ENCODE results near the gene PRKG1. TPM values are rescaled to one million over a fixed set of nuclear protein-coding genes. Genes with fewer than 3 reads are reported as not detected.

The PRKG1 gene
- total and polyA plus RNA-seq, 2 donors from 2014 or later: 3.6 to 14.8 TPM

DNA sequence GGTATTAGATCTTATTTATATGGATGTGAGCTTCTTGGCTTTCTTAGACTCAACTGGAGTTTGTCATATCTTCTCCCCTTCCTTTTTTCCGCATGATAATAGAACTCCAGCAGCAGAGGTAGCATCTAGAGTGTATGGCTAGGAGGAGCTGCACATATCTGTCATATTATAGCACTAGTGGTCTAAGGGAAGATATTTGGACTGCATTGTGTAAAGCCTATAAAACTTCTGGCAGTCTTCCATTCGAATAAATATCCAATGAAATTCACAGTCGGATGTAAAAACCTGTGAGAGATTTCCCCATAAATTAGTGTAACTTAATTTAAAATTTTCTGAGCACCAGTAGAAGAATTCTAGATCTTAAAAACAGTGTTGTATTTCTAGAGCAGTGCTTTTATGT, 123.9 kb downstream of the PRKG1 start:
- H3K4me3 ChIP-seq (ENCODE audit: low read length in 3 of 3): no peak overlapping the region
- H3K27me3 ChIP-seq (ENCODE audit: control insufficient read depth, insufficient read depth, low read length): no peaks in the 10 kb centered on the region
- no peaks in the 10 kb centered on the region for H3K4me1 ChIP-seq (ENCODE audit: control insufficient read depth in 2 of 3, insufficient read depth in 2 of 3, low read depth in 1 of 3, low read length in 3 of 3)
- H3K9ac ChIP-seq (ENCODE audit: low read length in 3 of 3): no peak overlapping the region
- FAIRE-seq: no peak
- H3K9me3 ChIP-seq (ENCODE audit: control insufficient read depth in 2 of 3, insufficient read depth in 1 of 3, low read length in 3 of 3): no peaks in the 10 kb centered on the region
- no peak overlapping the region for H3K27ac ChIP-seq (ENCODE audit: low read depth in 2 of 2, low read length in 2 of 2)
- H3K36me3 ChIP-seq (ENCODE audit: control insufficient read depth in 2 of 3, insufficient read depth in 3 of 3, low read length in 3 of 3): no peaks in the 10 kb centered on the region
- DNase-seq: no peak
- intact Hi-C loops (cut with DNase I): no loop called here
- TF ChIP-seq, protein P1, sequence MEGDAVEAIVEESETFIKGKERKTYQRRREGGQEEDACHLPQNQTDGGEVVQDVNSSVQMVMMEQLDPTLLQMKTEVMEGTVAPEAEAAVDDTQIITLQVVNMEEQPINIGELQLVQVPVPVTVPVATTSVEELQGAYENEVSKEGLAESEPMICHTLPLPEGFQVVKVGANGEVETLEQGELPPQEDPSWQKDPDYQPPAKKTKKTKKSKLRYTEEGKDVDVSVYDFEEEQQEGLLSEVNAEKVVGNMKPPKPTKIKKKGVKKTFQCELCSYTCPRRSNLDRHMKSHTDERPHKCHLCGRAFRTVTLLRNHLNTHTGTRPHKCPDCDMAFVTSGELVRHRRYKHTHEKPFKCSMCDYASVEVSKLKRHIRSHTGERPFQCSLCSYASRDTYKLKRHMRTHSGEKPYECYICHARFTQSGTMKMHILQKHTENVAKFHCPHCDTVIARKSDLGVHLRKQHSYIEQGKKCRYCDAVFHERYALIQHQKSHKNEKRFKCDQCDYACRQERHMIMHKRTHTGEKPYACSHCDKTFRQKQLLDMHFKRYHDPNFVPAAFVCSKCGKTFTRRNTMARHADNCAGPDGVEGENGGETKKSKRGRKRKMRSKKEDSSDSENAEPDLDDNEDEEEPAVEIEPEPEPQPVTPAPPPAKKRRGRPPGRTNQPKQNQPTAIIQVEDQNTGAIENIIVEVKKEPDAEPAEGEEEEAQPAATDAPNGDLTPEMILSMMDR (IDR thresholded peaks at IDR 0.05; ENCODE audit: borderline replicate concordance, extremely low read depth, insufficient read depth): no peak

DNA sequence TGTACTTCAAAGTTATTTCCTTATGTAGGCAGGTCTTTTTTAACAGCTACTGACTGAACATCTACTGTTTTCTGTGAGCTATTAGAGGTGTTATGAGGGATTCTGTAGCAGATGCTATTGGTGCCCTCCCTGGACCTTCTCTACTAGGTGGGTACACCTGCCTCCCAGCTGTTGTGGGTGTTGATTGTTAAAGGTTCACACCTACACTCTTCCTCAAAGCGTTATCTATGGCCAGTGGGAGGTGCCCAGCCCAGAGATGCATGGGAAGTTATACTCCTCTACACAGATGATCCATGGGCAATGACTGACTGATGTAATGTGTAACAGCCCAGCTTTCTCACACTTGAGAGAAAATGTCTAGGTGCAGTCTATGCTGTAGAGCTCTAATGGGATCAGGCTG, 127.7 kb downstream of the PRKG1 start:
- DNase-seq (no peak), FAIRE-seq (no peak)
- H3K4me3 ChIP-seq (ENCODE audit: low read length in 3 of 3): no peak overlapping the region
- no peaks in the 10 kb centered on the region for H3K27me3 ChIP-seq (ENCODE audit: control insufficient read depth, insufficient read depth, low read length)
- no peak overlapping the region for H3K9ac ChIP-seq (ENCODE audit: low read length in 3 of 3)
- H3K9me3 ChIP-seq (ENCODE audit: control insufficient read depth in 2 of 3, insufficient read depth in 1 of 3, low read length in 3 of 3): no peaks in the 10 kb centered on the region
- intact Hi-C loops (cut with DNase I): no loop called here
- H3K36me3 ChIP-seq (ENCODE audit: control insufficient read depth in 2 of 3, insufficient read depth in 3 of 3, low read length in 3 of 3): no peaks in the 10 kb centered on the region
- H3K4me1 ChIP-seq (ENCODE audit: control insufficient read depth in 2 of 3, insufficient read depth in 2 of 3, low read depth in 1 of 3, low read length in 3 of 3): no peaks in the 10 kb centered on the region
- H3K27ac ChIP-seq (ENCODE audit: low read depth in 2 of 2, low read length in 2 of 2): no peak overlapping the region
- TF ChIP-seq, protein P1 (IDR thresholded peaks at IDR 0.05; ENCODE audit: borderline replicate concordance, extremely low read depth, insufficient read depth): no peak

DNA sequence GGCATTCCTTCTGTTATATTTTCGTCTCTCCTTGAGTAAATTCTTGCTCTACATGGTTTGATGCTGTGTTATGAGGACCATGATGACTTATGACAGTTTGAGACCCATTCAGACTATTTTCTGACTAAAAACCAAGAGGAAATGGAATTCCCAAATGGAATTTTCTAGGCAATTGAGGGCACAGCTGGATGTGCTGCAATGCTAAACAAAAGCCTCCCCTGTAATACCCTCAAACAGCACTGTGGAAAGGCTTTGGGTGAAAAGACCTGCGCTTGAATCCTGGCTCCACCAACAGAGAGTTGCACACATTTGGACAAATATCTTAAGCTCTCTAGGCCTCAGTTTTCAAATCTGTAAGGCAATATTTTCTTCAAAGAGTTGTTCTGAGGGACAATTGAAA, 129.1 kb downstream of the PRKG1 start:
- Histone ChIP-seq H3K36me3 (ENCODE audit: control insufficient read depth in 2 of 3, insufficient read depth in 3 of 3, low read length in 3 of 3) (no peaks in the 10 kb centered on the region), H3K27ac (ENCODE audit: low read depth in 2 of 2, low read length in 2 of 2) (no peak overlapping the region), H3K4me1 (ENCODE audit: control insufficient read depth in 2 of 3, insufficient read depth in 2 of 3, low read depth in 1 of 3, low read length in 3 of 3) (no peaks in the 10 kb centered on the region), H3K9me3 (ENCODE audit: control insufficient read depth in 2 of 3, insufficient read depth in 1 of 3, low read length in 3 of 3) (no peaks in the 10 kb centered on the region), H3K9ac (ENCODE audit: low read length in 3 of 3) (no peak overlapping the region), H3K27me3 (ENCODE audit: control insufficient read depth, insufficient read depth, low read length) (no peaks in the 10 kb centered on the region), H3K4me3 (ENCODE audit: low read length in 3 of 3) (no peak overlapping the region)
- FAIRE-seq (no peak), DNase-seq (no peak)
- intact Hi-C loops (cut with DNase I): no loop called here
- TF ChIP-seq, protein P1 (IDR thresholded peaks at IDR 0.05; ENCODE audit: borderline replicate concordance, extremely low read depth, insufficient read depth): no peak

GRCh38 chr10:51204066-51204465, 129.8 kb downstream of the PRKG1 start:
- H3K4me3 ChIP-seq (ENCODE audit: low read length in 3 of 3): no peak overlapping the region
- H3K27ac ChIP-seq (ENCODE audit: low read depth in 2 of 2, low read length in 2 of 2): no peak overlapping the region
- H3K36me3 ChIP-seq (ENCODE audit: control insufficient read depth in 2 of 3, insufficient read depth in 3 of 3, low read length in 3 of 3): no peaks in the 10 kb centered on the region
- no peaks in the 10 kb centered on the region for H3K4me1 ChIP-seq (ENCODE audit: control insufficient read depth in 2 of 3, insufficient read depth in 2 of 3, low read depth in 1 of 3, low read length in 3 of 3)
- no peak overlapping the region for H3K9ac ChIP-seq (ENCODE audit: low read length in 3 of 3)
- FAIRE-seq (no peak), DNase-seq (no peak)
- intact Hi-C loops (cut with DNase I): no loop called here
- H3K9me3 ChIP-seq (ENCODE audit: control insufficient read depth in 2 of 3, insufficient read depth in 1 of 3, low read length in 3 of 3): no peaks in the 10 kb centered on the region
- H3K27me3 ChIP-seq (ENCODE audit: control insufficient read depth, insufficient read depth, low read length): no peaks in the 10 kb centered on the region
- TF ChIP-seq, protein P1 (IDR thresholded peaks at IDR 0.05; ENCODE audit: borderline replicate concordance, extremely low read depth, insufficient read depth): no peak
